GM08714 (cell line): ENCODE measurements around the gene FRK.

ENCODE experiments used
- H3K4me3 ChIP-seq: fragments of 200-500 bp; sonication (Bioruptor generic); 2 replicates; pipeline ENCODE4 v1.5.1; 2014; ENCODE audit warnings: mild to moderate bottlenecking, low read length, inconsistent platforms
- ZNF274 ChIP-seq: IDR thresholded peaks from 2 replicates; pipeline ENCODE4 v1.6.1; 2012; ENCODE audit warnings: mild to moderate bottlenecking, low read depth, low read length

FRK gene

DNA sequence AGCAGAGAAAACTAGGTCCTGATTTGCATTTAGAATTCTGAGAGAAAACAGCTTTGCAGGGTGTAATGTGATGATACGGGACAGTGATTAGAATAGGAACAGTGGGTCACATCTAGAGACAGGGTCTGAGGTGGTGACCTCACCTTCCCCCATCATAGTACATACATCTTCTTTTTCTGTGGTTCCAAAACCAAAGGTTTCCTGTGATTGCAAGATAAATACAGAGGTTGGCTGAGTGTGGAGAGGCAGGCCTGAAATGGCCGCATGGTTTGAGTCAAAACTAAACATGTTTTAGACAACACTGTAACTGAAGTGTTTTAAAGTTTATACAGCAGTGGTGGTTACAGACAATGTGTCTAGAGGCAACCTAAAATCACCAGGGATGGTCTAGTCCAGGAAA is 29.6 kb upstream of the FRK start:
- TF ChIP-seq ZNF274 = no peak
- no peak overlapping the region; the same call in 1 of the 2 replicates for H3K4me3 ChIP-seq

DNA sequence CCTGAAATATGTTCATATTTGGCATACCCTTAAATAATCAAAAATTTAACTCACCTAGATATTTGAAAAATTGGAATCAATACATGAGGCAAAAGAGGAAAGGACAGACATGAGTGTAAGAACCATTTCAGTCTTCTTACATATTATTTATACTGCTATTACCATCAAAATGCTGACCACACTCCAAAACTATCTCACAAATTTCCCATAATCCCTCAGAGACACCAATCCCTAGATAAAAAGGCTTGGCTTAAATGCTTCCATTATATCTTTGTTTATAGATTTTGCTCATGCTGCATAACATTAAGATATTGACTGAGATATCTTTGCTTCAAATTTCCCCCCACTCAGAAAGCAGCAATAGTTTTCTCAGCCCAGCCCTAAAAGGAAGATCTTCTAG is 28.3 kb upstream of the FRK start:
- no peak for TF ChIP-seq ZNF274

DNA sequence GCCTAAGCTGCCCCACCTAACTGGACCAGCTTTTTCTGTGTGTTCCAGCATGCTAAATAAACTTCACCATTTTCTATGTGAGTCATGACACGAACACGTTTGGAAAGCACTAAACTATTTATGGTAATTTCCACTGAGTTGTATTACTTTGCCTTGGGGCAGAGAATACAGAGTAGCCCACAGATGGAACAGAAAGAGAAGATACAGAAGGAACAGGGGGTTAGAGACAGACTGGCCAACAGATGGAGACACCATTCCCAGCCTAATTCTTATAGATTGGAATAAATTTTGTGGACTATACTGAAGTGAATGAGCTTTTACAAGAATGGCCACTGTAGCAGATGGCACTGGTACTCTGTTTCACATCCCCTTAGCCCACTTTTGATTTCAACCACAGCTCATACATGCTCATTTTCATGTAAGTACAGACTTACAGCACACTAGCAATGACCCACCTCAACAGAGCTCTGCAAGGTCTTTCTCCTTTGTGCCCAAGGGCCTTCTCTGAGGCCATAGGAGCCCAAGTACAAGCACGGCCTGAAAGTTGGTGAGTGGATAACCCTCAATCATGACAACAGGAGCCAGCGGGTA is 26.8 kb upstream of the FRK start:
- peak overlapping the region; percentile 51; the same call in 1 of the 2 replicates for H3K4me3 ChIP-seq
- no peak for TF ChIP-seq ZNF274

More for the DNA sequence above, 28.3 kb upstream of the FRK start:
- H3K4me3 ChIP-seq = no peak overlapping the region

DNA sequence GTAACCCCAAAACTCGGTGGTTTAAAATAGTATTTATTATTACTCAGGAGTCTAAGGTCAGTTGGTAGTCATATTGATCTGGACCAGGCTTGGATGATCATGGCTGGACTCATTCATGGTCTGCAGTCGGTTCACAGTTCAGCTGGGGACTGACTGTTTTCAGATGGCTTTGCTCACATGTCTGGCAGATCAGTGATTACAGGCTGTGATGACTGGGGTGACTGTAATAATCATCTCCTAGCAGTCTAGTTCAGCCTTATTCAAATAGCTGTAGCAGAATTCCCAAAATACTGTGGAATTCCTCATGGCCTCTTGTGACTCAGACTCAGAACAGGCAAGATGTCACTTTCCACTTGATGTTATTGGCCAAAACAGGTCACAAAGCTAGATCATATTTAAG is 23.6 kb upstream of the FRK start:
- no peak overlapping the region for H3K4me3 ChIP-seq
- no peak for TF ChIP-seq ZNF274

DNA sequence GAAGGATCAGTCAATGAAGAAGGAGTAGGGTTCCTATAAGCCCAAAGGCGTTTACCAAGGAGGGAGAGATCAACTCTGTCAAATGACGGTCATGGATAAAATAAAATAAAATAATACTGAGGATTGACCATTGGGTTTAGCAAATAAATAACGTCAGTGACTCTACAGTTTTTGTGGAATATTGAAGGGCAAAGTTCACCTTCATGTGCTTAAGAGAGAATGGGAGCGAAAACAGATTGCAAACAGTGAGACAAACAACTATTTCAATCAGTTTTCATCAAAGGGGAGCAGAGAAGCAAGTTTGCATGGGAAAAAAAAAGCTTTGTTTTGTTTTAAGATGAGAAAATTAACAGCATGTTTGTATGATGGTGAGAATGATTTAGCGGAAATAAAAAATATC is 22.4 kb upstream of the FRK start:
- no peak overlapping the region for H3K4me3 ChIP-seq
- no peak for TF ChIP-seq ZNF274

DNA sequence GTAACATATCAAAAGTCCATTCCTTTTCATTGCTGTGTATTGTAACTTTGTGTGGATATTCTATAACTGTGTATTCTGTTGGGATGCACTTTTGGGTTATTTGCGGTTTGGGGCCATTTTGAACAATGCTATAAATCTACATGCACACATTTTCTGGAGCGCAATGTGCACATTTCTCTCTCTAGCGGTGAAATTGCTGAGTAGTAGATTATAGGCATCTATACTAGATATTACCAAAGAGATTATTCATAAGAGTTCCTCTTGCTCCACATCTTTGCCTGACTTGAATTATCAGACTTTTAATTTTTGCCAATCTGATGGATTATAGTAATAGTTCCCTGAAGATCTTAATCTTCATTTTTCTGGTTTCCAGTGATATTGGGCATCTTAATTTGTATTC is 18.3 kb upstream of the FRK start:
- TF ChIP-seq ZNF274 = no peak
- H3K4me3 ChIP-seq = no peak overlapping the region

DNA sequence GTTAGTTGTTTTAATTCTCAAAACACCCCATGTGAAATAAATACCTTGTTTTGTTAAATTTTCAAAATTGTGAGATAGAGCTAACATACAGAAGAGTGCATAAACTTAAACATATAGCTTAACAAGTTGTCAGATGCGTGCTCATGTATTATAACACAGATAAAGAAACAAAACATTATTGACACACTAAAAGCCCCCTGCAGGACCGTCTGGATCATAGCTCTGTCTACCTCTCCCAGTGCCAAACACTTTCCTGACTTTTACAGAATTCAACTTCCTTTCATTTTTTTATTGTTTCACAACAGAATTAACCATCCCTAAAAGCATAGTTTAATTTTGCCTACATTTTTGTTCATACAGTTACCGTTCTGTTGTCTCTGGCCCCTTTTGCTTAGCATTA is 17.8 kb upstream of the FRK start:
- no peak for TF ChIP-seq ZNF274
- no peak overlapping the region for H3K4me3 ChIP-seq

DNA sequence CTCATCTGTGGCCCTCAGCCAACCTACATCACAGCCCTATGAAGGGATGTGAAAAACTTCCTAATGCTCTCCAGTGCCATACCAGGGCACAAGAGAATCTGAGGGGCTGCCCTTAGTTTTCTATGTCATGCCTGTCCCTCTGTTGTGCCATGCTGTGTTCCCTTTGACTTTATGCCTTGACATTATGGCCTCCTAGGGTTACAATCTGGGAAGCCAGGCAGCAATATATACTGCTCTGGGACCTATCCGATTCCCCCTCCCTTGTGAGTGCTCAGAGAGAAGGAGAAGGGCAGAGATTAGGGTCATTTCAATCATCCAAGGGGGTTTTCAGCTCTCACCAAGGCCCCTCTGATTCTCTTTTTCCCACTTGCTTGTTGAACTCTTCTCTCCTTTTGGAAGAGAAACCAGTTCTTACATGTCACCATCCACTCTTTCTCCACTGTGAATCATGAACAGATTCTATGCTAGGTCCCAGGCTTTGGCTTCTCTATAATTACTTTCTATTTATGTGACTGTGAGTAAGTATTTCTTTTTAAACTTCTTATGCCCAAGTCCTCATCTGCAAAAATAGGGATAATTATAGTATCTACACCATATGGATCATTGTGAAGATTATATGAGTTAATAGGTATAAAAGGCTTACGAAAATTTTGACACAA is 14.2 kb upstream of the FRK start:
- TF ChIP-seq ZNF274 = no peak
- H3K4me3 ChIP-seq = no peak overlapping the region

DNA sequence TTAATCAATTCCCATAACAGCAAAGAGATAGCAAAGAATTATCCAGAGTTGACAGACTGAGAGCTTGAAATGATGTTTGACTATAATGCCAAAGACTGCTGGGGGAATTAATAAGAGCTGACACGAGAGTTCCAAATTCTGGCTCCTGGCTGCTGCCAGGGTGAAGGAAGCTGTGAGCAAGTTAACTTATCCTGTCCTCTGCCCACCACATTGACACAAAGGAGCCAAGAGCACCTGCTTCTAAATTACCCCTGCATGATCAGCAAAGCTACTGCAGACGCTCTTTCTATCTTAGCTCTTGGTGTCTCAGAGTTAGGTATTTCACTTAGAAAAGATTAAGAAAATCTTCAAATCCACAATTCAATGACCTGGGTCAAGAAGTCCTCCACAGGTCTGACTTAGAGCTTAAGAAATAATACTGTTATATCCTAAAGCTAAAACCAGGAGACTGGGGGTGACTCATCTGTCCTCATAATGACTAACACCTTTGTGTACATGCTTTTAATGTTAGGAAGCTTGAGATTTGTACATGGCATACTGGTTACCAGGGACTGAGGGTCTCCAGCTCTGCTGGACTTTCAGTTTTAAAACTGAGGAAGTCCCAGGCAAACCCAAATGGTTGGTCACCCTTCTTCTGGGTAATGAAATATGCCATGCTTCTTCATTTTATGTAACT is 13.2 kb upstream of the FRK start:
- no peak overlapping the region for H3K4me3 ChIP-seq
- TF ChIP-seq ZNF274 = no peak

DNA sequence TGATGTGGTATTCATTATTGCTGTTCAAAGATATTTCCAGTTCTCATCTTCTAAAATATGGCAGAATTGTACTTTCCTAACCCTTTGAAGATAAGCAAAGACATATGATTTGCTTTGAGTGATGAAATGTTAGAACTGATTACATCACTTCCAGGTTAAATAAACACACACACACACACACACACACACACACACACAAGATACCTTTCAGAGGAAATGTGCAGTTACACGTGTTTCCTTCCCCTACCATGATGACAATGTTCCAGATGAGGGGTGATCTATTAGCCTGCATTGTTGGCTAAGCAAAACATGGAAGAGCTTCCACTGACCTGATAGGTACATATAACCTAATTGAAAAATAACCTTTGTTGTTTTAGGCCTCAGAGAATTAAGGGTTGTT is 11.7 kb upstream of the FRK start:
- TF ChIP-seq ZNF274 = no peak
- H3K4me3 ChIP-seq = no peak overlapping the region

DNA sequence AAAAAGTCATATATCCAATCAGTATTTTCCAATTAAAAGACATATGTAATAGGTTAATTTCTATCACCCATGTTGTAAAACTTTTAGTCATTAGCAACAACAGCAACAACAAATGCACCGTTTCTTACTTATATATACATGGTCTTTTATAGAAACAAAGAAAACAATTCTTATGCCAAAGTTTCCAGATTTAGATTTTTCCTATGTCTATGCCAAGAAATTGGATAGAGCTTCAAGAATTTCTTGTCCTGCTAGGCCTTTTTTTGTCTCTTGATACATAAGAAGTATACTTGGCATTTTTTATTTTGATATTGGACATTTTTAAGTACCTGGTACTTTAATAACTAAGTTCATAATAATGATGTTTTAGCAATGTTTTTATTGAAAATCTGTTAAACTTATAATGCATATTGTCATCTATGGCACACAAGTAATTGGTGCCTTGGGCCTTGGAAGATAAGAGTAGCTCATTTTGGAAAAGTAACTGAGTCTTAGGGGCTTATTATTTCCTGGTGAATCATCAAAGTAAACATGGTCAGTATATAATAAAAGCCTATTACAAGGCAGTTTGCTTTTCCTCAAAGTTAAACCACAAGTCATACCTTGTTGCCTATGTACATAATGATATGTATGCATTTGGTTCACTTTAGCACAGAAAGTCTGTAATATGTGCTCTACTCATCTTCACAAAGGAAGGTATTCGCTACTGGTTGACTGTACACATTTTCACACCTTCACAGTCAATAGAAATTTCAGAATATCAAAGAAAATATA is 10.1 kb upstream of the FRK start:
- TF ChIP-seq ZNF274 = no peak
- no peak overlapping the region for H3K4me3 ChIP-seq

DNA sequence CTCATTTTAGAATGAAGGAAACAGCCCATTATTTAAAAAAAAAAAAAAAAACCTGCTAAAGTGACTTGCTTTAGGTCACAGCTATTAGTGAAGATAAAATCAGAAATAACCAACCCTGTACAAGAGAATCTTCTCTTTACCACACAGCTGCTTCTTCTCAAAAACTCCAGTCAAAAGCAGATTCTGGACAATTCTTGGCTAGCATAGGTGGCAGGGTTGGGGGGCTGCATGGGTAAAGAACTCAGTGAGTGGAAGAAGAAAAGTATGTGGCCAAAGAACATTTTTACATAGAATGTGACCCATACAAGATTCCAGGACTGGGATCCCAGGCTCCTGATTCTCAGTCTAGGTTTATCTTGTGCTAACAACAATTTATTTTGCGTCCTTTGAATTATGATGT is 9.4 kb upstream of the FRK start:
- no peak overlapping the region for H3K4me3 ChIP-seq
- TF ChIP-seq ZNF274 = no peak

DNA sequence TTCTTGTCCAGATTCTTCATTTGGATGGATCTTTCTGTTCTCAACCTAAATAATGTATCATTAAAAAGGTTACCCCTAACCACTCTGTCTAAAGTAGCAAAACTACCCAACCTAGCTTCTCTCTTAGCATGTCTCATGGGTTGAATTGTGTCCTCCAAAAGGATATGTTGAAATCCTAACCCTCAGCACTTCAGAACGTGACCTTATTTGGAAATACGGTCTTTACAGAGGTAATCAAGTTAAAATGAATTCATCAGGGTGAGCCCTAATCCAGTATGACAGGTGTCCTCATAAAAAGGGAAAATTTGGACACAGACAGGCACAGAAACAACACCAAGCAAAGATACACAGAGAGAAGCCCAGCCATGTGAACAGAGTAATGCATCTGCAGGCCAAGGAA is 6.1 kb upstream of the FRK start:
- no peak overlapping the region for H3K4me3 ChIP-seq
- TF ChIP-seq ZNF274 = no peak

DNA sequence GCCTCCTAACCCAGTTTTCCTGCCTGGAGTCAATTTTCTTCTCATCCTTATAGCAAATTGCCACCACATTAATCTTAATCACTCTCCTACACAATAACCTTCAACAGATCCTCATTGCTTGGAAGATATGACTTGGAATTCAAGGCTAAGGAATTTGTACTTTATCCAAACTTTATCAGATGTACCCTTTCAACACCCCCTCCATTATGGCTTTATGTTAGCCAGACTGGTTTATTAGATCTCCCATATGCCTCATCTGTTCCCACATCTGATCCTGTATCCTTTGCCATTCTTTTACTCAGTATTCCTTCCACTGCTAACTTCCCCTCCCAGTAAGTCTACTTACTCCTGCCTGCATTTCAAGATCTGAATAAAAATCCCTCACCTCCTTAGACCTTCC is 4.0 kb upstream of the FRK start:
- no peak for TF ChIP-seq ZNF274
- H3K4me3 ChIP-seq = no peak overlapping the region

DNA sequence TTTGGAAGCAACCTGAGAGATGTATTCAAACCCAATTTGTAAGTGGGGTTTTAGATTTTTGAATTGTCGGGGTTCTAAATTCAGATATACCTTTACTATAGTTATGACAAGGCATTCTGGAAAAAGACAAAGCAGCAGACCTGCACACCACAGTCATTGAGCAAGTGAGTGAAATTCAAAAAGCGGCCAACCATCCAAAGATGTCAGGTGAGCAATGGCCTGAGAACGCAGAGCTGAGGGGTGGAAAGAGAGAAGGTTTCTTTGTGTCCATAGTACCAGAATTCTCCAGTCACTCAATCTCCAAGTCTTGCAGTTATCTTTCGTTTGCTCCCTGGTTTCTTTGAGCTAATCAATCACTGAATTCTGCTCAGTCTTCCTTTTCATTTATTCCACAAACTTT is 1.8 kb upstream of the FRK start:
- TF ChIP-seq ZNF274 = no peak
- H3K4me3 ChIP-seq = no peak overlapping the region
